GM10847 (cell line): ENCODE data around the gene STK32C.

Experiments
- POLR2A ChIP-seq: IDR thresholded peaks from 2 replicates; pipeline ENCODE4 v1.6.1; 2011; ENCODE audit not compliant: insufficient read length; ENCODE audit errors: extremely low read depth

STK32C gene

DNA sequence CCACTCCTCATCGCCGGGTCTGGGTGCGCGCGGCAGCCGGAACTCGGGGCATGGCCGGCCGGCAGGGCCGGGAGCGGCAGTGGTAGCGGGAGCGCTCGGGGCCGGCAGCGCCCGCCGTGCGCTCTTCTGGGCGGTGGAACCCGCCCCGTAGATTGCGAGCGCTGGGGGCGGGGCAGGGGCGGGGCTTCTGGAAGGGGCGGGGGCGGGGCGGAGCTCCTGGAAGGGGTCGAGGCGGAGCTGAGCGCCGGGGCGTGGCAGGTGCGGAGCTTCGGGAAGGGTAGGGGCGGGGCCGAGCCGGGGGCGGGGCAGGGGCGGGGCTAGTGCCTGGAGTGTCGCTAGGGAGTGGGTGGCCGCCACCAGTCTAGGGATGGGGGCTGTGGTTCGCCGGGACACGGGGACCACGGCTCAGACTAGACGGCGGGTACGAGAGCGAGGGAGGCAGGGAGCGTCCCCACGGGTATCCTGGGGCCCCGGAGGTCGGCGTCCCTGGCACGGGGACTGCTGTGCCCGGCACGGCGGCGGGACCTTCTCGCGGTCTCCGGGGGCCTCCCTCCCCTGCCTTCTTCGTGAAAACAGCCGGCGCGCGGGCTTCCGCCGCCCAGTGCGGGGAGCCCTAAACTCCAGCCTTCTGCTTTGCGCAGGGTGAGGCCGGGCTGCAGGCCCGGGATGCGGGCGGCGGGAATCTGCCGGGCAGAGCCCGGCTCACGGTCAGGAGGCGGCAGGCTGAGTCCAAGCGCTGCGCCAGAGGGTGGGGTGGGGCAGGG lies at the start of gene STK32C:
TSS of gene STK32C (minus strand) at position 128 of the 764 bp plus-strand sequence. CDS start at position 11, 117 bp downstream.
- TF ChIP-seq POLR2A, result no peak

DNA sequence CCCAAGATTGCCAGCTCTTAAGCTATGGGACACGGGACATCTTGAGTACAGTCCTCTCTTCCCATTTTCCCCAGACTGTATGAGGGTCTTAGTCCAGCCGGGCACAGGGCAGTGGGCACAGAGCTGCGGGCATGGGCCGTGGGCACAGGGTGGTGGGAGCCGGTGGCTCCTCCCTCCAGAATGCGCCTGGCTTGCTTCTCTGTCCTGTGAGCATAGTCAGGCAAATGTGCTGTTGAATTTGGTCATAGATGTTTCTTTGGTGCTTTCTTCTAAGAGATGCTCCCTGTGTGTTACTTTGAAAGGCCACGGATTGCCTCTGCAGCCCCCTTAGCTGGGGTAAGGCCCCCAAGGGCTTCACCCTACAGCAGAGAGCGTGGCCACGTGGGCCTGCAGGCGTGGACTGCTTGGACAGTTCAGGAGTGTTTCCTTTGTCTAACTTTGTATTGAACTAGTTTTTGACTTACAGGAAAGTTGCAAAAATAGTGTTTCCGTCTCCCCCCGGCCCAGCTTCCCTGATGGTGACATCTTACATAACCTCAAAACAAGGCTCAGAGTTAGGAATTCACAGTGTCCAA lies 49.0 kb upstream of the STK32C start:
- no peak for TF ChIP-seq POLR2A

DNA sequence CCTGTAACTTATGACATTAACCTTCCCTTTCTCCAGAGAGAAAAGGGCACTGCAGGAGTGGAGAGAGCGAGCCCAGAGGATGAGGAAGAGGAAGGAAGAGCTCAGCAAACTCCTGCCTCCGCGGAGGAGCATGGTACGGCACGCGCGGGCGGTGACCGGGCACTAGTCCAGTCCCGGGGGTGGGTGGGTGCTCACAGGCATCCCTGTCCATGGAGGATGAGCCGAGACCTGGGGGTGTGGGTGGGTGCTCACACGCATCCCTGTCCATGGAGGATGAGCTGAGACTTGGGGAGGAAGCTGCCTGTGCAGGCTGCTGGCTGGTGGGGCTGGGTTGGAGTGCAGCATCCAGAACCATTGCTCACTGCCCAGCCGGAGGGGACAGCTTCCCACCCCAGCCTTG lies 48.0 kb upstream of the STK32C start:
- no peak for TF ChIP-seq POLR2A

DNA sequence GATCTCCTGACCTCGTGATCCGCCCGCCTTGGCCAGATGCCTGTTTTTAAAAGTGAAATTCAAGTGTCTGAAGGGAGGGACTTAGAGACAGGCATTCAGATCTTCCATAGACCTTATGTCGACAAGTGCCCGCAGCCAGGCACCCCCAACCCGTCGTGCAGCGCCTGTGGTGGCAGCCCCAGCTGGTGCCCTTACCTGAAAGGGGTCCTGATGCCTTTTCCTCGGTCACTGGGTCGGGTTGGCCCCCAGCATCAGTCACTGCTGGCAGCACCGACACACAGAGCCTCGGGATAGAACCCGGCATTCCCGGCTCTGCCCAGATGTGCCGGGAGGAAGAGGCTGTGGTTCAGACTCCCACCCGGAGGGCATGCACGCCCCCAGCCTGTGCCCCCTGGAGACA lies 47.5 kb upstream of the STK32C start:
- no peak for TF ChIP-seq POLR2A

DNA sequence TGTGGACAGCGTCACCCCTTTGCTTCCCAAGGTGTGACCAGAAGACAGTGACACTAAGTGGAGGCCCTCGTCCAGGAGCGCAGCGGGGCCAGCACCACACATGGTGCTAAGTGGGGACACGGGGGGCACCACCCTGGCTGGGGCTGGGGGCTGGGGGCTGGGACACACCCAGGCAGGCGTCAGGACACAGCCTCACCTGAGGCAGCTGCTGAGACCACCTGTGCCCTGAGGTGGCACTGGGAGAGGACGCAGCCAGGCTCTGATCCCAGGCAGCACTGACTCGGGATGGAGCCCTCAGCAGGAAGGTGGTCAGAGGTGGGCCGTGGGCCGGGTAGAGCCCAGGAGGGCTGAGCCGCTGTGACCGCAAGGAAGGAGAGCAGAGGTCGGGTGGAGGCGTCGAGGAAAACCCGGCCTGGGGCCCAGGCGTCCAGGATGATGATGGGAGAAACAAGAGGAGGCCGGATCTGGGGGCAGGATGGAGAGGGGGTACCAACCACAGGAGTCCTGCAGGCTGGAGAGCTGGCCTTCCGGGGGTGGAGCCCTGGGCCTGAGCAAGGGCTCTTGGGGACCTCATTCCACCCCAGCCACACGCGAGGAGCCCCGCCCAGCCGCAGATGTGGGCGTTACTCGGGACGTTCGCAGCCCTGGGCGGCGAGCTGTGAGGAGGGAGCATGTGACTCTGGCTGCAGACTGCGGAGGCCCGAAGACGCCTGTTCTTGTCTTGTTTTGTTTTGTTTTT lies 46.8 kb upstream of the STK32C start:
- TF ChIP-seq POLR2A, result no peak

DNA sequence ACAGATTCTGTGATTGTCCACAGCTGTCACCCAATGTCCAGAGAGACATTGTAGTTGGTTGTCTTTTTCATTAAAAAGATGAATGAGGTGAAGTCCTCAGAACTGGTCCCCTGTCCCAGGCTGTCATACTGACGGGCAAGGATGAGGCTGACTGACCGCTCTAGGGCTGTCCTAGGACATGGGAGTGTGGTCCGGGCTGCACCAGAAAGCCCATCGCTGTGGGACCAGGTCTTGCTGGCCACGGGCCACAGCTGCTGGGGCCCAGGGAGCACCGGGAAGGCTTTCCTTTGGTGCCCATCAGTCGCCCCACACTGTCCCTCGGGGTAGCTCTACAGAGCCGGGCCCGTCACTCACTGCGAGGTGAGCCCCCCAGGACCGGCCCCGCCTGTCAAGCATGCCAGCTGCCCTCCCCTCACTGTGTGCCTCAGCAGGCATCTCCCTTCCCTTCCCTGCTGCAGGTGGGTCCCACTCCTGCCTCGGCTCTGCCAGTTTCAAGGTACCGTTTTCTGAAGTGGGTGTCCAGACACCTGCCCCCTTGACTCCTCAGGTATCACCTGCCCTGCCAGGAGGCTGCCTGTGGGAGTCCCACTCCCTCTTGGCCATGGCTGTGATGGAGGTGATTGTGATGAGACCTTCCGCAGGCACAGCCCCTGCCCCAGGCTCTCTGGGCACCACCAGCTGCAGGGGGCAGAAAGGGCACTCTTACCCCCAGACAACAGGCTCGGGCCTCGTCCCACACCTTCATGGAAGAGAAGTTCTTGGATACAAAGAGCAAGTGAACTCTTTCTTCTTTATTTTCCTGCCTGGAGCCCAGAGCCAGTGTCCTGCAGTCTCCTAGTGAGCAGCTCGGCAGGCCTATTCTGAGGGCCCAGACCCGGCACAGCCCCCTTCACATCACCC lies 46.0 kb upstream of the STK32C start:
- TF ChIP-seq POLR2A, result no peak

DNA sequence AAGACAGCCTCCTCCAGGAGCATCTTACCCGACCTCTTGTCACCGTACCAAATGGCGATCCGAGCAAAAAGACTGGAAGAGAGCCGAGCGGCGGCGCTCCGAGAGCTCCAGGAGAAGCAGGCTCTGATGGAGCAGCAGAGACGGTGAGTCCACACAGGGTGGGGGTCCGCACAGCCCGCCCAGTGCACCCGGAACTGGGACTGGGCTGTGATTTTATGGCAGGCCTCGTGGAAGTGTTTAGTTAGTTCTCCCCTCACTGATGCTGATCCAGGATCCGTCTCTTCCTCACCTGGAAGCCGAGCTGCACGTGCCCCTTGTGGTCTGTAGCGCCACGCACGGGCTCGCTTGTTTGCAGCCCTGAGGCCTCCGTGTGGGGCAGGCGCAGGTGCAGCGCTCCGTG lies 43.9 kb upstream of the STK32C start:
- no peak for TF ChIP-seq POLR2A

DNA sequence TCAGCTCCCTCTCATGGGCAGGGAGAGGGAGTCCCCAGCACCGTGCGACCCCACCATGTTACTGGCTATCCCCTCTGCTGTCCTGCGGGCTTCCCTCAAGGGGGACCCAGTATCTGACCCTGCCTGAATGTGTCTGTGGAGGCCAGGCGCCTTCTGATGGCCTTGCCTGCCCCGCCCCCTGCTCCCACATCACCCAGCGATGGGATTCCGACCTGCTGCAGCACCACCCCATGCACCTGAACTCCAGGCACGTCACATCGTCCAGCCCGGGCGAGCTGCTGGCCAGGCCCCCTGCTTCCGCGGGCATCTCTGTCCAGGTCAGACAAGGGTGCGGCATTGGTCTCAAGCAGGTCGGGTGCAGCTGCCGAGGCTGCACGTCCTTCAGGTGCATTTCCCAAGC lies 43.2 kb upstream of the STK32C start:
- TF ChIP-seq POLR2A, result no peak

DNA sequence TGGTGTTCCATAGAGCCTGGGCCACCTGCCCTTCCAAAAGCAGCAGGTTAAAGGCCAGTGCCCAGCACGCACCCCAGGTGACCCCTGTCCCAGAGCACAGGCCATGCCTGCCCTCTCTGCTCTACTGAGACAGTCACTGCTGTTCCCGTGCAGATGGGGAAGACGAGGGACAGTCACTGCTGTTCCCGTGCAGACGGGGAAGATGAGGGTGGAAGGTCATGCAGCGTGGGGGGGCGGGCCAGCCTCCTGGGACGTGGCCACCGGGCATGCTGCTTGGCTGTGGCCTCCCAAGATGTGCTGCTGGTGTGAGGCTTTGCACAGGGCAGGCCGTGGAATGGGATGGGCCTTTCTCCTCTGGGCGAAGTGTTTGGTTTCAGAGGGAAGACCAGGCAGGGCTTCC lies 42.6 kb upstream of the STK32C start:
- no peak for TF ChIP-seq POLR2A

DNA sequence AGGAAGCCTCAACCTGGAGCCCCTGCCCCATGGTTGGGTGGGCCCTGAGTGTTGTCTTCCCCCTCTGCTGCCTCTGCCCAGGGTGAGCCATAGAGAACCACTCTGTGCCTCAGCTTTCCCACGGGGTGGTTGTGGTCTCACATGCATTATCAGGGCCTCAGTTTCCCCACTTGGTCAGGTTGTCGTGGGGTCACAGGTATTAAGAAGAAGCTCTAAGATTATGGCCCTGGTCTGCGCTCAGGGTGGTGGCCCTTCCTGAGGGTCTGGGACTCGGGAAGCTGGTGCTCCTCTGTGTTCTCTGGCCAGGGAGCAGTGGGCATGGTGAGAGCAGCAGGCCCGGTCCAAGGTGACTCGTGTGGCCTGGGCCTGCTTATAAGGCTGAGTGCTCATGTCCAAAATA lies 42.0 kb upstream of the STK32C start:
- no peak for TF ChIP-seq POLR2A

DNA sequence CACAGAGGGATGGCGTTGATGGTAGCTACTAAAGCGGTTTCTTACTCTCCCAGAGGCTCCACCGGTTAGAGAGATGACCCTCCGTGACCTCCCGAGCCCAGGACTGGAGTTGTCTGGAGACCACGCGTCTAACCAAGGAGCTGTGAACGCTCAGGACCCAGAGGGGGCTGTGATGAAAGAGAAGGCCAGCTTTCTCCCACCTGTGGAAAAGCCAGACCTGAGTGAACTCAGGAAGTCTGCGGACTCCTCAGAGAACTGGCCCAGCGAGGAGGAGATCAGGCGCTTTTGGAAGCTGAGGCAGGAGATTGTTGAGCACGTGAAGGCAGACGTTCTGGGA lies 40.1 kb upstream of the STK32C start:
- no peak for TF ChIP-seq POLR2A

DNA sequence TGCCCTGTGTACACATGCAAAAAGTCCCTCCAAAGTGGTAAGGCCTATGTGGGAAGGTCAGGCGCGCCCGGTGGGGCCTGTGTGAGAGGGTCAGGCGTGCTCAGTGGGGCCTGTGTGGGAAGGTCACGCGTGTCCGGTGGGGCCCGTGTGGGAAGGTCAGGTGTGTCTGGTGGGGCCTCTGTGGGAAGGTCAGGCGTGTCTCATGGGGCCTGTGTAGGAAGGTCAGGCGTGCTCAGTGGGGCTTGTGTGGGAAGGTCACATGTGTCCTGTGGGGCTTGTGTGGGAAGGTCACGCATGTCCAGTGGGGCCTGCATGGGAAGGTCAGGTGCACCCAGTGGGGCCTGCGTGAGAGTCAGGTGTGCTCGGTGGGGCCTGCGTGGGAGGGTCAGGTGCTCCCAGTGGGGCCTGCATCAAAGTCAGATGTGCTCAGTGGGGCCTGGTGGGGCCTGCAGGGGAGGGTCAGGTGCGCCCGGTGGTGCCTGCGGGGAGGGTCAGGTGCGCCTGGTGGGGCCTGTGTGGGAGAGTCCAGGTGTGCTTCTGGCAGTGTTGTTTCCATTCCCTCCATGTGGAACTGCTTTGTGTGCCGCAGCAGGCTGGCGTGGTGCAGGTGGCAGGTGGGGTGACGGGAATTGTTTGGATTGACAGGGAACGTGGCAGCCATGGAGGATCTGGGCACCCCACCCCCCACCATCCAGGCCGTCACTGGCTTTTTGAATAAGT lies 39.6 kb upstream of the STK32C start:
- no peak for TF ChIP-seq POLR2A

DNA sequence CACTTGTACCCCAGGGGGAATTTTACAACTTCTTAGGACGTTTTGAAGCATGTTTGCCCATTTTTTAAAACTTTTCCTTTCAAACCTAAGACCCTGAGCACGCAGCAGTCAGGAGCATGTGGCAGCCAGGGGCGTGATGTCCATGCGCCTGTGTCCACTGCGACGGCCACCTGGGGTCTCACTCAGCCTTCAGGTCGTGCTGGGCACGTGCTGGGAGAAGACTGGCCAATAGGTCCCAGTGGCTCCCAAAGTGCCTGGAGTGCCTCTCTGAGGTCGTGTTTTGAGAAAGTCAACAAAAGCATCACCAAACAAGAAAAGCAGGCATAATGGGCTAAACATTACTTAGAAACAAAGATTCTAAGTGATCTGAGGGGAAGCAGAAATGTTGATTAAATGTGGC lies 39.1 kb upstream of the STK32C start:
- no peak for TF ChIP-seq POLR2A

DNA sequence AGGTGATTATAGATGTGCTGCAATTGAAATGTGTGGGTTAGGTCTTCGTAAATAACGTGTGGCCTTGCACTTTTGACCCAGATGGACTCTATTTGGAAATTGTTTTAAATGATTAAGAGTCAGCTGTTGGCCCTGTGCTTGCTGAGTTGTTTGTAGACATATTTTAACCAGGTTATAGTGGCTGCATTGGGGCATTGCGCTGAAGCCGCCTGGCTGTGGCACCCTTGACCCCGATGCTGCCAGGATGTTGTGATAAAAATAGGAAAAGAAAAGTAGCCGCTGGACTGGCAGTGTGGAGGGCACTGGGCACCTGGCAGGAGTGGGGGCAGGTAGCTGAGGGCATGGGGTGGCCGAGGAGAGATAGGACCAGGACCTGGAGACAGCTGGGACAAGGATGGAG lies 37.6 kb upstream of the STK32C start:
- no peak for TF ChIP-seq POLR2A

DNA sequence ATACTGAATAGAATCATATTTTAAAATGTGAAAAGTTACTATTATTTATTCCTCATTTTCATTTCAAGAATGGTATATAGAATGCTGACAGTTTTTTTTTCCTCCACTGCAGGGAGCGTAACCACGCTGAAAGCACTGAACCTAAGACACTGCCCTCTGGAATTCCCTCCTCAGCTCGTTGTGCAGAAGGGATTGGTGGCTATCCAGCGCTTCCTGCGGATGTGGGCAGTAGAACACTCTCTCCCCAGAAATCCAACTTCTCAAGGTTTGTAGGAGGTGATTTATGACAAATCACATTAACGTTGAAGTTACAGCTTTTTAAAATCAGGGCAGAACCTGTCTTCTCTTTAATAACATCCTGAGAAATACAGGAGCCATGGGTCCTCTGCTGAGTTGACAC lies 36.6 kb upstream of the STK32C start:
- TF ChIP-seq POLR2A, result no peak

DNA sequence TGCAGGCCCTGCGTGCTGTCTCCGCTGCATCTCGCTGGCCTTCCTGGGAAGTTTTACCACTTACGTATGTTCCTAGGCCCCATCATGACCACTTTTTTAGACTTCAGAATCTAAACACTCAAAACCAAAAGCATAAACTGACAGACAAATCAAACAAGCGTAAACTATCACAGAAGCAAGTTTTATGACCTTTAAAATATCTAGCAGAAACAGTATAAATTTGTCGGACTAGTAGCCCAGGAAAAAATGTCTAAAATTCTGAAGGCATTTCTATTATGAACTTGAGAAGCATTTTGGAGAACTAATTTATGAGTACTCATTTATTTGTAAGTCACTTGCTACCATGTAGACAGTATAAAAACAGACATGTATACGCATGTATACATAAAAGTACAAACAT lies 34.8 kb upstream of the STK32C start:
- no peak for TF ChIP-seq POLR2A
